K562 (cell line): ENCODE measurements around the gene TRAPPC2L. TPM values are rescaled to one million over a fixed set of nuclear protein-coding genes. Genes with fewer than 3 reads are reported as not detected.

ENCODE experiments used
- CCNT2 ChIP-seq: IDR thresholded peaks from 2 replicates; pipeline ENCODE4 v1.6.1; 2011; ENCODE audit warnings: borderline replicate concordance, low read depth, mild to moderate bottlenecking, moderate library complexity, mixed read lengths, low read length; ENCODE audit not compliant: insufficient read length; ENCODE audit errors: extremely low read depth
- PTRF ChIP-seq: fragments of 450-650 bp; IDR thresholded peaks from 2 replicates; pipeline ENCODE4 v1.6.1; 2016; ENCODE audit warnings: mild to moderate bottlenecking, missing genetic modification characterization, missing compliant biosample characterization
- PYGO2 ChIP-seq: fragments of 450-650 bp; IDR thresholded peaks from 2 replicates; pipeline ENCODE4 v1.6.1; 2016; ENCODE audit warnings: mild to moderate bottlenecking, missing genetic modification characterization, moderate library complexity, missing compliant biosample characterization
- SNIP1 ChIP-seq: fragments of 450-650 bp; IDR thresholded peaks from 2 replicates; pipeline ENCODE4 v1.7.1; 2017; ENCODE audit warnings: low read depth, mild to moderate bottlenecking
- TAL1 ChIP-seq: fragments of 450-650 bp; IDR thresholded peaks from 2 replicates; pipeline ENCODE4 v1.6.1; 2016; ENCODE audit warnings: mild to moderate bottlenecking
- ZNF263 ChIP-seq: sonication (generic); formaldehyde crosslinking; IDR thresholded peaks from 2 replicates; pipeline ENCODE4 v1.8.0; 2022; ENCODE audit warnings: mild to moderate bottlenecking, missing genetic modification reagents, borderline replicate concordance
- ZNF282 ChIP-seq: sonication (generic); formaldehyde crosslinking; IDR thresholded peaks from 2 replicates; pipeline ENCODE4 v1.8.1; 2023; ENCODE audit warnings: missing genetic modification reagents
- ZNF408 ChIP-seq: fragments of 250-450 bp; sonication (Bioruptor Pico); IDR thresholded peaks from 2 replicates; pipeline ENCODE4 v1.4.0; 2020; ENCODE audit warnings: low read depth, mild to moderate bottlenecking, moderate library complexity
- polyA plus RNA-seq, 8 experiments: library from polyadenylated mRNA; depleted of rRNA in 4 of 8; stranded (reverse) in 5 of 8; unstranded in 3 of 8; fragments of >200 nt; fragmentation: Nextera tagmentation in 2 of 8; fragmentation: Illumina TruSeq in 1 of 8; extraction: Ambion mirVana in 2 of 8; extraction: Trizol in 1 of 8; gene quantifications; 2 replicates each; pipeline versions ENCODE4 v1.2.1 to v1.2.3, GENCODE V29; 2011 to 2014; ENCODE audit warnings: inconsistent platforms in 1 of 8, missing spikeins in 1 of 8
- total RNA-seq, 7 experiments: library from RNA; depleted of rRNA in 6 of 7; stranded (reverse); fragments of >200 nt in 6 of 7; fragmentation: Illumina TruSeq in 2 of 7; extraction: Trizol in 2 of 7; gene quantifications; 2 replicates each; pipeline versions ENCODE4 v1.2.1 to v1.2.3, GENCODE V29; 2011 to 2021; ENCODE audit warnings: low replicate concordance in 1 of 7
- TF ChIP-seq, protein P1 (sequence below), 2 experiments: fragments of 150-350 bp in 1 of 2; IDR thresholded peaks; 2 replicates each; pipeline ENCODE4 v1.6.1; 2012 to 2016; ENCODE audit warnings: low read depth in 2 of 2, low read length in 2 of 2, mild to moderate bottlenecking in 1 of 2, moderate library complexity in 1 of 2
- TF ChIP-seq, protein P2 (sequence below): sonication (generic); formaldehyde crosslinking; IDR thresholded peaks from 2 replicates; pipeline ENCODE4 v1.8.0; 2023; ENCODE audit warnings: missing genetic modification reagents, mild to moderate bottlenecking, borderline replicate concordance

Gene TRAPPC2L
- total and polyA plus RNA-seq, 9 of the 15 experiments (the other 6 are each of a cell fraction or from before 2014, with no cell fraction given) = 60.4 to 398 (median 97.5) TPM

DNA sequence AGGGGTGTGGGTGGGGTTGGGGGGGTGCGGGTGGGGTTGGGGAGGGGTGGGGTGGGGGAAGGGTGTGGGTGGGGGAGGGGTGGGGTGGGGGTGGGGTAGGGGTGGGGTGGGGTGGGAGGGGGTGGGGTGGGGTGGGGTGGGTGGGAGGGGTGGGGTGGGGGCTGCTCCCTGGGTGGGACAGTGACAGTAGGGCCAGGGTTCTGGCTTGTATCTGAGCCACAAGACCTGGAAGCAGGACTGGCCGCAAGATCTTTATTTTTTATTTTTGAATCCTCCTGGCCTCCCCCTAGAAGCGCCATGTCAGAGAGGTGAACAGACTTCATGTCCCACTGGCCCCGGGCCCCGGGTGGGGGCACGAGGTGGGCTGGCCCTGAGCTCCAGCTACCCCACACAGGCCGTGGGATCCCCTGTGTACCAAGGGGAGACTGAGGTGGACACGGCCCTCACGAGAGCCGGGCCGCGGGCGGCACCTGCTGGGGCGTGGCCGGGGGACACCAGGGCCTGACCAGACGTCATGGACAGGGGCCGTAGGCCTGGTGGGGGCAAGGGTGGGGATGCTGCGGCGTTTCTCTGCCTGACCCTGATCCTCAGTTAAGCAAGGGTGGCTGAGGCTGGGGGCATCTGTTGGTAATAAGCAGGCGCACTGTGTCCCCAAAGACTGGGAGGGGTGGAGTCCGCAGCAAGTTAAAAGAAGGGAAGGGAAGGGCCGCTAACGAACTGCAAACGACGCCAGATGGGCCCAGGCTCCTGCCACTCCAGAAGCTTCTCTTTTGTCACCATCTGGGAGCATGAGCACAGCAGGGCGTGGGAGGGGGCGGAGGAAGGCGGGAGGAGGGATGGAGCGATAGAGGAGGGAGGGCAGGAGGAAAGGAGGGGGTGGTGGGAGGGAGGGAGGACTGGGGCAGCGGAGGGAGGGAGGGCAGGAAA is 31.8 kb downstream of the TRAPPC2L start (continued):
- TF ChIP-seq, protein P1, sequence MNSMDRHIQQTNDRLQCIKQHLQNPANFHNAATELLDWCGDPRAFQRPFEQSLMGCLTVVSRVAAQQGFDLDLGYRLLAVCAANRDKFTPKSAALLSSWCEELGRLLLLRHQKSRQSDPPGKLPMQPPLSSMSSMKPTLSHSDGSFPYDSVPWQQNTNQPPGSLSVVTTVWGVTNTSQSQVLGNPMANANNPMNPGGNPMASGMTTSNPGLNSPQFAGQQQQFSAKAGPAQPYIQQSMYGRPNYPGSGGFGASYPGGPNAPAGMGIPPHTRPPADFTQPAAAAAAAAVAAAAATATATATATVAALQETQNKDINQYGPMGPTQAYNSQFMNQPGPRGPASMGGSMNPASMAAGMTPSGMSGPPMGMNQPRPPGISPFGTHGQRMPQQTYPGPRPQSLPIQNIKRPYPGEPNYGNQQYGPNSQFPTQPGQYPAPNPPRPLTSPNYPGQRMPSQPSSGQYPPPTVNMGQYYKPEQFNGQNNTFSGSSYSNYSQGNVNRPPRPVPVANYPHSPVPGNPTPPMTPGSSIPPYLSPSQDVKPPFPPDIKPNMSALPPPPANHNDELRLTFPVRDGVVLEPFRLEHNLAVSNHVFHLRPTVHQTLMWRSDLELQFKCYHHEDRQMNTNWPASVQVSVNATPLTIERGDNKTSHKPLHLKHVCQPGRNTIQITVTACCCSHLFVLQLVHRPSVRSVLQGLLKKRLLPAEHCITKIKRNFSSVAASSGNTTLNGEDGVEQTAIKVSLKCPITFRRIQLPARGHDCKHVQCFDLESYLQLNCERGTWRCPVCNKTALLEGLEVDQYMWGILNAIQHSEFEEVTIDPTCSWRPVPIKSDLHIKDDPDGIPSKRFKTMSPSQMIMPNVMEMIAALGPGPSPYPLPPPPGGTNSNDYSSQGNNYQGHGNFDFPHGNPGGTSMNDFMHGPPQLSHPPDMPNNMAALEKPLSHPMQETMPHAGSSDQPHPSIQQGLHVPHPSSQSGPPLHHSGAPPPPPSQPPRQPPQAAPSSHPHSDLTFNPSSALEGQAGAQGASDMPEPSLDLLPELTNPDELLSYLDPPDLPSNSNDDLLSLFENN (IDR thresholded peaks at IDR 0.05; ENCODE audit: low read depth in 2 of 2, low read length in 2 of 2) = no peak
- TF ChIP-seq, protein P2, sequence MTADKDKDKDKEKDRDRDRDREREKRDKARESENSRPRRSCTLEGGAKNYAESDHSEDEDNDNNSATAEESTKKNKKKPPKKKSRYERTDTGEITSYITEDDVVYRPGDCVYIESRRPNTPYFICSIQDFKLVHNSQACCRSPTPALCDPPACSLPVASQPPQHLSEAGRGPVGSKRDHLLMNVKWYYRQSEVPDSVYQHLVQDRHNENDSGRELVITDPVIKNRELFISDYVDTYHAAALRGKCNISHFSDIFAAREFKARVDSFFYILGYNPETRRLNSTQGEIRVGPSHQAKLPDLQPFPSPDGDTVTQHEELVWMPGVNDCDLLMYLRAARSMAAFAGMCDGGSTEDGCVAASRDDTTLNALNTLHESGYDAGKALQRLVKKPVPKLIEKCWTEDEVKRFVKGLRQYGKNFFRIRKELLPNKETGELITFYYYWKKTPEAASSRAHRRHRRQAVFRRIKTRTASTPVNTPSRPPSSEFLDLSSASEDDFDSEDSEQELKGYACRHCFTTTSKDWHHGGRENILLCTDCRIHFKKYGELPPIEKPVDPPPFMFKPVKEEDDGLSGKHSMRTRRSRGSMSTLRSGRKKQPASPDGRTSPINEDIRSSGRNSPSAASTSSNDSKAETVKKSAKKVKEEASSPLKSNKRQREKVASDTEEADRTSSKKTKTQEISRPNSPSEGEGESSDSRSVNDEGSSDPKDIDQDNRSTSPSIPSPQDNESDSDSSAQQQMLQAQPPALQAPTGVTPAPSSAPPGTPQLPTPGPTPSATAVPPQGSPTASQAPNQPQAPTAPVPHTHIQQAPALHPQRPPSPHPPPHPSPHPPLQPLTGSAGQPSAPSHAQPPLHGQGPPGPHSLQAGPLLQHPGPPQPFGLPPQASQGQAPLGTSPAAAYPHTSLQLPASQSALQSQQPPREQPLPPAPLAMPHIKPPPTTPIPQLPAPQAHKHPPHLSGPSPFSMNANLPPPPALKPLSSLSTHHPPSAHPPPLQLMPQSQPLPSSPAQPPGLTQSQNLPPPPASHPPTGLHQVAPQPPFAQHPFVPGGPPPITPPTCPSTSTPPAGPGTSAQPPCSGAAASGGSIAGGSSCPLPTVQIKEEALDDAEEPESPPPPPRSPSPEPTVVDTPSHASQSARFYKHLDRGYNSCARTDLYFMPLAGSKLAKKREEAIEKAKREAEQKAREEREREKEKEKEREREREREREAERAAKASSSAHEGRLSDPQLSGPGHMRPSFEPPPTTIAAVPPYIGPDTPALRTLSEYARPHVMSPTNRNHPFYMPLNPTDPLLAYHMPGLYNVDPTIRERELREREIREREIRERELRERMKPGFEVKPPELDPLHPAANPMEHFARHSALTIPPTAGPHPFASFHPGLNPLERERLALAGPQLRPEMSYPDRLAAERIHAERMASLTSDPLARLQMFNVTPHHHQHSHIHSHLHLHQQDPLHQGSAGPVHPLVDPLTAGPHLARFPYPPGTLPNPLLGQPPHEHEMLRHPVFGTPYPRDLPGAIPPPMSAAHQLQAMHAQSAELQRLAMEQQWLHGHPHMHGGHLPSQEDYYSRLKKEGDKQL = no peak
- peak; percentile 43 for TF ChIP-seq CCNT2
- peak; percentile 86 for TF ChIP-seq ZNF263 (CRISPR knock-in tag)
- no peak for TF ChIP-seq PTRF (tag)
- TF ChIP-seq SNIP1 = no peak
- no peak for TF ChIP-seq TAL1
- no peak for TF ChIP-seq ZNF282 (CRISPR knock-in tag)
- TF ChIP-seq PYGO2 (tag) = no peak
- no peak for TF ChIP-seq ZNF408
